Thyroid gland (tissue), 4 donors: ENCODE data around the gene LKAAEAR1. TPM values are rescaled to one million over a fixed set of nuclear protein-coding genes. Genes with fewer than 3 reads are reported as not detected.

Experiments used
- DNase-seq, 2 donors: peaks; one replicate each; pipeline ENCODE4 v3.0.0-alpha.2; 2019
- H3K27ac ChIP-seq, 3 donors: fragments of 200-600 bp; sonication (generic); 1 replicate in 2 of 3; 2 replicates in 1 of 3; pipeline ENCODE4 v1.5.1; 2016 to 2019; ENCODE audit warnings: mild to moderate bottlenecking in 1 of 3, moderate library complexity in 1 of 3
- H3K27me3 ChIP-seq: fragments of 200-600 bp; sonication (generic); one replicate; pipeline ENCODE4 v1.5.1; 2019
- H3K36me3 ChIP-seq, 2 donors: fragments of 200-600 bp; sonication (generic); one replicate each; pipeline ENCODE4 v1.5.1; 2016 to 2019
- H3K4me1 ChIP-seq, 2 donors: fragments of 200-600 bp; sonication (generic); one replicate each; pipeline ENCODE4 v1.5.1; 2017 to 2019
- H3K4me3 ChIP-seq, 3 donors: fragments of 200-600 bp; sonication (generic); replicated peaks in 1 of 3; 1 replicate in 2 of 3; 2 replicates in 1 of 3; pipeline ENCODE4 v1.5.1; 2016; ENCODE audit warnings: mild to moderate bottlenecking in 1 of 3
- H3K9me3 ChIP-seq: fragments of 200-600 bp; sonication (generic); one replicate; pipeline ENCODE4 v1.5.1; 2017
- POLR2A ChIP-seq, 2 donors: fragments of 450-650 bp; IDR thresholded peaks; one replicate each; pipeline ENCODE4 v1.6.1; 2017; ENCODE audit warnings: antibody characterized with exemption in 2 of 2, mild to moderate bottlenecking in 2 of 2, moderate library complexity in 1 of 2
- WGBS, 2 donors: methylation state at CpG; one replicate each; pipeline ENCODE4 v1.1.5; 2017; 5-methylcytosine and 5-hydroxymethylcytosine counted together
- intact Hi-C: fragments of 100-400 bp; cut with DNase I; formaldehyde crosslinking; loops from one replicate; pipeline ENCODE4 v1.15.1; 2023
- total RNA-seq, 4 donors: library from RNA; depleted of rRNA; stranded (reverse); fragments of >200 nt; gene quantifications; one replicate each; pipeline ENCODE4 v1.2.3, GENCODE V29; 2016
- TF ChIP-seq, protein P1 (sequence below), 6 experiments: fragments of 200-600 bp in 3 of 6; fragments of 450-650 bp in 3 of 6; sonication (generic) in 3 of 6; IDR thresholded peaks; one replicate each; pipeline ENCODE4 v1.5.1; 2016 to 2019; ENCODE audit warnings: antibody characterized with exemption in 6 of 6, mild to moderate bottlenecking in 2 of 6, inconsistent platforms in 1 of 6, moderate library complexity in 1 of 6

Gene LKAAEAR1
- total RNA-seq, 4 donors from 2014 or later, result 1.3 to 1.7 TPM; not detected in 2

DNA sequence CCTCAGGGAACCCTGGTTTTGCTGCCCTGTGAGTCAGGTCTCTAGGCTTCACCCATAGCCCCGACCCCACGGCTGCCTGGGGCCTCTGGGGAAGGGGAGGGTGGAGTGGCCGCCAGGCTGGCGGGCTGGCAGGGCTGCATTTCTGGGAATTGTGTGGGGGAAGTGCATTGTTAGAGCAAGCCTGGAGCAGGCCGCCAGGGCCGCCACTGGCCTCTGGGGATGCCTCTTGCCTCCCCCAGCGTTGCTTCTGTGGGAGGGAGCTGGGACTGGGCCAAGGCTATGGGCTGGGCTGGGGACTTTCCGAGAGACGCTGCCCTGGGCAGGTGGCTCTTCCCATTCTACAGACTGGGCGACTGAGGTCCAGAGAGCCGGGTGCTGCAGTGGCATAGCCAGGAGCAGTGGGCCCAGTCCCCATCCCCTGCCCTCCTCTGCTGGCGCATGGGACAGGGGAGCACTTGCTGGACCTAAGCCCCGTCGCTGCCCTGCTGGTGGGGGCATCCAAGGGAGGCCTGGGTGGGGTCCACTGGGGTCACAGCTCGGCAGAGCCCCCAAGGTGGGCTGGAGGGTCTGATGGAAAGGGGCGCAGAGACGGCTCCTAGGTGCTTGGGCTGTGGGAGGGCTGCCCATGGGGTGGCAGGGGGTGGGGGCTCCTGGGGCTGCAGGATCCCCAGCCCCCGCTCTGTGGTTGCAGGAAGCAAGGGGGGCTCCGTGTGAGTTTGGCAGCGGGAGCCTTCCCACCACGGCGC lies 28.1 kb downstream of the LKAAEAR1 start:
- DNase-seq, result peak in 1 of 2 donors; percentile 33
- TF ChIP-seq, protein P1, sequence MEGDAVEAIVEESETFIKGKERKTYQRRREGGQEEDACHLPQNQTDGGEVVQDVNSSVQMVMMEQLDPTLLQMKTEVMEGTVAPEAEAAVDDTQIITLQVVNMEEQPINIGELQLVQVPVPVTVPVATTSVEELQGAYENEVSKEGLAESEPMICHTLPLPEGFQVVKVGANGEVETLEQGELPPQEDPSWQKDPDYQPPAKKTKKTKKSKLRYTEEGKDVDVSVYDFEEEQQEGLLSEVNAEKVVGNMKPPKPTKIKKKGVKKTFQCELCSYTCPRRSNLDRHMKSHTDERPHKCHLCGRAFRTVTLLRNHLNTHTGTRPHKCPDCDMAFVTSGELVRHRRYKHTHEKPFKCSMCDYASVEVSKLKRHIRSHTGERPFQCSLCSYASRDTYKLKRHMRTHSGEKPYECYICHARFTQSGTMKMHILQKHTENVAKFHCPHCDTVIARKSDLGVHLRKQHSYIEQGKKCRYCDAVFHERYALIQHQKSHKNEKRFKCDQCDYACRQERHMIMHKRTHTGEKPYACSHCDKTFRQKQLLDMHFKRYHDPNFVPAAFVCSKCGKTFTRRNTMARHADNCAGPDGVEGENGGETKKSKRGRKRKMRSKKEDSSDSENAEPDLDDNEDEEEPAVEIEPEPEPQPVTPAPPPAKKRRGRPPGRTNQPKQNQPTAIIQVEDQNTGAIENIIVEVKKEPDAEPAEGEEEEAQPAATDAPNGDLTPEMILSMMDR (IDR thresholded peaks at IDR 0.05), result no peak
- no peak for TF ChIP-seq POLR2A (IDR thresholded peaks at IDR 0.05)
- peak overlapping the region; percentile 39 to 59 (median 43) for H3K27ac ChIP-seq
- H3K4me1 ChIP-seq, result no peaks in the 10 kb centered on the region
- 26 to 37% methylated on average over 9 to 14 of the region's 22 CpGs for WGBS, 2 donors
- no peaks in the 10 kb centered on the region for H3K9me3 ChIP-seq
- H3K4me3 ChIP-seq, result no peak overlapping the region
- no peaks in the 10 kb centered on the region for H3K27me3 ChIP-seq
- intact Hi-C loops, result no loop called here
- no peaks in the 10 kb centered on the region for H3K36me3 ChIP-seq

DNA sequence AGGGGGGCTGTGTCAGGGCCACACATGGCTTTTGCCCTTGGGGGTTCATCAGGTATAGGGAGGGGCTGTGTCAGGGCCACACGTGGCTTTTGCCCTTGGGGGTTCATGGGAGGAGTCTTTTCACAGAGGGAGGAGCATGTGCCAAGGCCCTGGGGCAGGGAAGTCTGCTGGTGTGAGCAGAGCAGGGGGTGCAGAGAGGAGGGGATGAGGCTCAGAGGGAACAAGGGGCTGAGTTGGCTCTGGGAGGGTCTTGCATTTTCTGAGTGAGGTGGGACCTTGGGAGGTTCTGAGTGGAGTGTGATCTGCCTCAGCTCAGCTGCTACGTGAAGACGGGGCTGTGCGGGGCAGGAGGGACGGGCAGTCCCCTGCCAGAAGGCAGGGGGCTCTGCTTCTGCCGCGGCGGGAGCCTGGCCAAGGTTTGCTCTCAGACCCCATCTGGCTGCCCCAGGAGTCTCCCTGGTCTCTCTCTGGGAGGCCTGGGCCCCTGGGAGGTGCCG lies 28.8 kb downstream of the LKAAEAR1 start:
- H3K4me3 ChIP-seq, result no peak overlapping the region
- H3K27me3 ChIP-seq, result no peaks in the 10 kb centered on the region
- H3K27ac ChIP-seq, result peak overlapping the region; percentile 39 to 59 (median 43)
- no peak for TF ChIP-seq POLR2A (IDR thresholded peaks at IDR 0.05)
- TF ChIP-seq, protein P1 (IDR thresholded peaks at IDR 0.05), result no peak
- WGBS, 2 donors, result 74 to 76% methylated on average over 5 to 9 of the region's 9 CpGs
- intact Hi-C loops, result no loop called here
- no peaks in the 10 kb centered on the region for H3K36me3 ChIP-seq
- no peak for DNase-seq
- H3K9me3 ChIP-seq, result no peaks in the 10 kb centered on the region
- H3K4me1 ChIP-seq, result no peaks in the 10 kb centered on the region

DNA sequence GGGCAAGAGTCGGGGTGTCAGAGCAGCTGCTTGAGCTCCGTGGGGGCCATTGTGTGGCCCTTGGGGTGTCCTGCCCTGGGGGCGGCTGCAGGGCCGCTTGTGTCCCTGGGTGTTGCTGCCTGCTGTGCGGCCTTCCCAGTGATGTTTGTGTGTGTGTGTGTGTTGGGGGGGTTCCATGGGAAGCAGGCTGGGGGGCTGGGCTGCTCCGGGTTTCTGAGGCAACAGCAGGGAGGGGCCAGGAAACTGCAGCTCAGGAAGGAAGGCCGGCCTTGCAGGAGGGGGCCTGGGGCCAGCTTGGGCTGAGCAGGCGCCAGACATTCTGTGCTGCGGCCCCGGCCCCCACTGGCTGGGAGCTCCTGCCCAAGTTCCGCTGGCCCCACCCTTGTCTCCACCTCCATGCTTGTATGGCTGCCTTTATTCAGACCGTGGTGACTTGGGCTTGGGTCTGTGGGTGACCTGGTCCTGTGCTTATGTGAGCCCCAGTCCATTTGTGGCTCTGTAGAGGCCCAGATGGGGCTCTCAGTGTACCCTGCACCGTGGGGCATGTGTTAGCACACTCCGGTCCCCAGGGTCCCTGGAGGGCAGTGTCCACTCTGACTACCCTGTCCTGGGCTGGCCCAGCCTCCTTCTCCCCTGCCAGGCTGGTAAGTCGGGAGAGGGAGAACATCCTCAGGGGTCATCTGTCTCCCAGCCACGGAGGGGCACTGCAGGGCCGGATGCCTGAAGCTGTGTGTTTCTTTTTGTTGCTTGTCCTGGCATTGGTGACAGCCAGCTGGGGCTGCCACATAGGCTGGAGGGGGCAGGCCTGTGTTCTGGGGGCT lies 30.1 kb downstream of the LKAAEAR1 start:
- no peak for TF ChIP-seq POLR2A (IDR thresholded peaks at IDR 0.05)
- TF ChIP-seq, protein P1 (IDR thresholded peaks at IDR 0.05), result no peak
- WGBS, 2 donors, result 33 to 34% methylated on average over 6 to 7 of the region's 17 CpGs
- intact Hi-C loops, result no loop called here
- Histone ChIP-seq H3K9me3 (no peaks in the 10 kb centered on the region), H3K27me3 (peaks cover 4% of the 10 kb centered on the region), H3K4me3 (no peak overlapping the region), H3K4me1 (peaks cover 3 to 5% of the 10 kb centered on the region in 2 donors), H3K36me3 (no peaks in the 10 kb centered on the region), H3K27ac (peak overlapping the region; percentile 26 to 36 (median 33))
- DNase-seq, result peak; percentile 36 to 45

DNA sequence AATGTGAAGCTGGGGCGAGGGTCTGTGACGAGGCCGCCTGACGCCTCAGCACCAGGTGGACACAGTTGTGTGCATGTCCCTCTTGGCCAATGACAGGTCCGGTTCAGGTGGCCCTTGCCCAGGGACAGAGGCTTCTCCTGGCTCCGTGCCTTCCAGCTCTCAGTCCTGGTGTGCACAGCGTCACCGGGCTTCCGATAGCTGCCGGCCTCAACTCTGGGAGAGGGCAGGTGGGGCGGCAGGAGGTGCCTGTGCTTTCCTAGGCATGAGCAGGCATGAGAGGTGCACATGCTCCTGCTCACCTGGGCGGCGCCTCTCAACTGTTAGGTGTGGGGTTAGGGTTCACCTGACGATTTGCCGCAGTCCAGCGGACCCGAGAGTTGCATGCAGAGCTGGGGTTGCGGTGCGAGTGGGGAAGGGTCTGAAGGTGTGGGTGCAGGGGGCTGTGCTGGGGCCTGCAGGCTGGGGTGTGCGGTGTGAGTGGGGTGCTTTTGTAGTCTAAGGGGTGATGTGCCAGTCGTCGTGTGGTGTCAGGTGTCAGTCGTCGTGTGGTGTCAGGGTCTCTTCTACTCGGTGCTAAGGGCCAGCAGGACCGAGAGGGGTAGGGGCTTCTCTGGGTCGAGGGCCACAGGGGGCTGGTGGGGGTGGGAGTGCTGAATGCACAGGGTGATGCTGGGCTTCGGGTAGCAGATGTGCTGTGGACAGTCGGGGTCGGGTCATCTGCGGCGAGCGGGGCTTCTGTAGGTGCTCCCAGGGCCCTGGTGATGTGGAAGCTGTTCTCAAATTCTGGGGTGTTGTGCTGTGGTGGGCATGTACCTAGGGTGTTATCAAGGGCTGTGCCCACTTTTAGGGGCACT lies 31.0 kb downstream of the LKAAEAR1 start:
- peaks cover 4% of the 10 kb centered on the region for H3K27me3 ChIP-seq
- H3K36me3 ChIP-seq, result no peaks in the 10 kb centered on the region
- TF ChIP-seq, protein P1 (IDR thresholded peaks at IDR 0.05), result no peak
- no peak for TF ChIP-seq POLR2A (IDR thresholded peaks at IDR 0.05)
- WGBS, 2 donors, result 78 to 80% methylated on average over 22 to 23 of the region's 33 CpGs
- no peak overlapping the region for H3K4me3 ChIP-seq
- H3K27ac ChIP-seq, result peak overlapping the region in 2 of 3 donors; percentile 52 to 70
- no peaks in the 10 kb centered on the region for H3K9me3 ChIP-seq
- H3K4me1 ChIP-seq, result peaks cover 3 to 10% of the 10 kb centered on the region in 2 donors
- no peak for DNase-seq
- intact Hi-C loops, result no loop called here
